Trophoblast cell (in vitro differentiated cells and primary cell): ENCODE measurements around the gene GPRASP3. TPM values are rescaled to one million over a fixed set of nuclear protein-coding genes. Genes with fewer than 3 reads are reported as not detected.
"Not testable (repeated sequence)": the region's sequence is repeated elsewhere in the genome, so short reads cannot be mapped to it uniquely, and the experiment has no call there.

ENCODE experiments used
- DNase-seq, 2 donors: peaks; one replicate each; pipeline ENCODE4 v3.0.0-alpha.2; 2016
- H2AFZ ChIP-seq: 2 replicates; pipeline ENCODE4 v1.6.1; 2013; ENCODE audit warnings: low read length, moderate library complexity, mild to moderate bottlenecking; ENCODE audit not compliant: insufficient read depth, poor library complexity
- H2AK5ac ChIP-seq: 2 replicates; pipeline ENCODE4 v1.6.1; 2013; ENCODE audit warnings: mild to moderate bottlenecking, low read length
- H2BK120ac ChIP-seq: 2 replicates; pipeline ENCODE4 v1.6.1; 2013; ENCODE audit warnings: low read length, mild to moderate bottlenecking, moderate library complexity; ENCODE audit not compliant: insufficient read depth, poor library complexity
- H2BK12ac ChIP-seq: 2 replicates; pipeline ENCODE4 v1.6.1; 2013; ENCODE audit warnings: mild to moderate bottlenecking, low read length, moderate library complexity
- H2BK5ac ChIP-seq: 2 replicates; pipeline ENCODE4 v1.6.1; 2013; ENCODE audit warnings: low read length, low read depth, moderate library complexity, mild to moderate bottlenecking; ENCODE audit not compliant: poor library complexity
- H3K14ac ChIP-seq: 2 replicates; pipeline ENCODE4 v1.6.1; 2013; ENCODE audit warnings: mild to moderate bottlenecking, low read length
- H3K18ac ChIP-seq: 2 replicates; pipeline ENCODE4 v1.6.1; 2013; ENCODE audit warnings: mild to moderate bottlenecking, low read length
- H3K23ac ChIP-seq: 2 replicates; pipeline ENCODE4 v1.6.1; 2013; ENCODE audit warnings: low read length
- H3K27ac ChIP-seq: 2 replicates; pipeline ENCODE4 v1.5.1; 2013; ENCODE audit warnings: low read depth, mild to moderate bottlenecking, inconsistent platforms, low read length, moderate library complexity
- H3K27me3 ChIP-seq: 2 replicates; pipeline ENCODE4 v1.6.1; 2013; ENCODE audit warnings: inconsistent platforms, mild to moderate bottlenecking, low read length, moderate library complexity; ENCODE audit not compliant: insufficient read depth
- H3K36me3 ChIP-seq, 2 experiments: 1 replicate in 1 of 2; 2 replicates in 1 of 2; pipeline ENCODE4 v1.6.1; 2013; ENCODE audit warnings: low read length in 2 of 2, mild to moderate bottlenecking in 2 of 2, moderate library complexity in 1 of 2; ENCODE audit not compliant: insufficient read depth in 2 of 2, control insufficient read depth in 1 of 2
- H3K4ac ChIP-seq: 2 replicates; pipeline ENCODE4 v1.6.1; 2013; ENCODE audit warnings: low read depth, mild to moderate bottlenecking, low read length, moderate library complexity
- H3K4me1 ChIP-seq, 2 experiments: 1 replicate in 1 of 2; 2 replicates in 1 of 2; pipeline ENCODE4 v1.6.1; 2013; ENCODE audit warnings: low read length in 2 of 2, mild to moderate bottlenecking in 2 of 2, moderate library complexity in 1 of 2; ENCODE audit not compliant: insufficient read depth in 2 of 2, control insufficient read depth in 1 of 2
- H3K4me2 ChIP-seq: 2 replicates; pipeline ENCODE4 v1.6.1; 2013; ENCODE audit warnings: inconsistent platforms, mild to moderate bottlenecking, low read length, moderate library complexity
- H3K4me3 ChIP-seq: 2 replicates; pipeline ENCODE4 v1.5.1; 2013; ENCODE audit warnings: mild to moderate bottlenecking, low read depth, low read length, inconsistent platforms
- H3K79me1 ChIP-seq: one replicate; pipeline ENCODE4 v1.6.1; 2013; ENCODE audit warnings: low read length
- H3K79me2 ChIP-seq: 2 replicates; pipeline ENCODE4 v1.6.1; 2013; ENCODE audit warnings: low read length, mild to moderate bottlenecking; ENCODE audit not compliant: control insufficient read depth, insufficient read depth, poor library complexity
- H3K9ac ChIP-seq: 2 replicates; pipeline ENCODE4 v1.6.1; 2013; ENCODE audit warnings: mild to moderate bottlenecking, low read length
- H3K9me3 ChIP-seq: 2 replicates; pipeline ENCODE4 v1.6.1; 2013; ENCODE audit warnings: low read depth, mild to moderate bottlenecking, control low read depth, inconsistent platforms, low read length; ENCODE audit not compliant: insufficient read depth
- H4K12ac ChIP-seq: 2 replicates; pipeline ENCODE4 v1.6.1; 2013; ENCODE audit warnings: low read depth, mild to moderate bottlenecking, low read length, moderate library complexity
- H4K8ac ChIP-seq: 2 replicates; pipeline ENCODE4 v1.6.1; 2013; ENCODE audit warnings: low read depth, mild to moderate bottlenecking, low read length, moderate library complexity
- H4K91ac ChIP-seq: one replicate; pipeline ENCODE4 v1.6.1; 2013; ENCODE audit warnings: low read depth, mild to moderate bottlenecking, low read length, moderate library complexity
- WGBS: extraction: QIAGEN DNeasy Blood & Tissue Kit; methylation state at CpG from one replicate; pipeline ENCODE4 v1.1.7; 2013; ENCODE audit warnings: missing lambda C conversion rate; ENCODE audit not compliant: insufficient read length, insufficient coverage; ENCODE audit errors: extremely low coverage; 5-methylcytosine and 5-hydroxymethylcytosine counted together
- polyA plus RNA-seq: library from polyadenylated mRNA; stranded (reverse); fragments of 200-250 nt; gene quantifications from 2 replicates; pipeline ENCODE4 v1.2.3, GENCODE V29; 2013

GPRASP3 gene
- 2.2 TPM in 2 replicates for polyA plus RNA-seq

- no CpG with 5 or more reads among the region's 31 CpGs for WGBS
- H3K14ac ChIP-seq = no peak within 1 kb of the TSS
- H2AFZ ChIP-seq = peak within 1 kb of the TSS; percentile 58
- no peak within 1 kb of the TSS for H3K18ac ChIP-seq
- peak; percentile 64 to 65 for DNase-seq
- H3K23ac ChIP-seq = no peak within 1 kb of the TSS
- no peak within 1 kb of the TSS for H2BK12ac ChIP-seq
- H2BK5ac ChIP-seq = no peak within 1 kb of the TSS
- peak within 1 kb of the TSS; percentile 69 for H4K8ac ChIP-seq
- H3K79me2 ChIP-seq = no peaks in the 10 kb centered on the region
- no peaks in the 10 kb centered on the region for H3K9me3 ChIP-seq
- H3K27me3 ChIP-seq = no peaks in the 10 kb centered on the region
- H4K91ac ChIP-seq = no peak within 1 kb of the TSS
- H3K36me3 ChIP-seq = no peaks in the 10 kb centered on the region
- H3K4me3 ChIP-seq = peak within 1 kb of the TSS; percentile 63
- H3K4me2 ChIP-seq = peak within 1 kb of the TSS; percentile 61
- H2BK120ac ChIP-seq = no peak within 1 kb of the TSS
- no peaks in the 10 kb centered on the region for H3K79me1 ChIP-seq
- H2AK5ac ChIP-seq = no peak within 1 kb of the TSS
- H4K12ac ChIP-seq = peak within 1 kb of the TSS; percentile 81
- no peak within 1 kb of the TSS for H3K27ac ChIP-seq
- H3K9ac ChIP-seq = no peak within 1 kb of the TSS
- no peak within 1 kb of the TSS for H3K4ac ChIP-seq
- peaks cover 0 to 6% of the 10 kb centered on the region in 2 experiments for H3K4me1 ChIP-seq
Observed at GRCh38 chrX:102720237-102721168, at the start of gene GPRASP3. TSS of gene GPRASP3 (plus strand) at chrX:102720743. CDS start at chrX:102748996, 28,253 bp downstream.

GRCh38 chrX:102672856-102673255, 47.7 kb upstream of the GPRASP3 start:
- Histone ChIP-seq H2AK5ac (no peak overlapping the region), H3K27me3 (no peaks in the 10 kb centered on the region), H3K4ac (no peak overlapping the region), H3K79me2 (no peaks in the 10 kb centered on the region), H3K4me3 (no peak overlapping the region), H3K18ac (no peak overlapping the region), H4K8ac (no peak overlapping the region), H3K23ac (no peak overlapping the region), H4K91ac (no peak overlapping the region), H4K12ac (no peak overlapping the region), H2BK120ac (no peak overlapping the region), H3K9ac (no peak overlapping the region), H3K4me1 (no peaks in the 10 kb centered on the region), H3K27ac (no peak overlapping the region), H3K9me3 (no peaks in the 10 kb centered on the region), H2AFZ (no peak overlapping the region), H3K14ac (no peak overlapping the region), H3K36me3 (no peaks in the 10 kb centered on the region), H3K4me2 (no peak overlapping the region), H3K79me1 (no peaks in the 10 kb centered on the region), H2BK12ac (no peak overlapping the region), H2BK5ac (no peak overlapping the region)
- DNase-seq = peak; percentile 7 to 40
- no CpG with 5 or more reads among the region's 3 CpGs for WGBS

GRCh38 chrX:102677479-102677878, 43.1 kb upstream of the GPRASP3 start:
- H3K4ac ChIP-seq, H3K14ac ChIP-seq, H3K27me3 ChIP-seq, H4K12ac ChIP-seq, H4K8ac ChIP-seq, DNase-seq, H3K36me3 ChIP-seq, H2AFZ ChIP-seq, H2BK120ac ChIP-seq, H3K9ac ChIP-seq, H4K91ac ChIP-seq, H3K4me3 ChIP-seq, H3K9me3 ChIP-seq, H2BK12ac ChIP-seq, H3K79me1 ChIP-seq, H2BK5ac ChIP-seq, H3K79me2 ChIP-seq, H3K23ac ChIP-seq, H3K18ac ChIP-seq, H3K4me1 ChIP-seq, H3K27ac ChIP-seq, H3K4me2 ChIP-seq, H2AK5ac ChIP-seq: not testable (repeated sequence)
- WGBS = no CpG with 5 or more reads among the region's 1 CpG

GRCh38 chrX:102684772-102685520, 35.6 kb upstream of the GPRASP3 start:
- Histone ChIP-seq H3K36me3 (no peaks in the 10 kb centered on the region), H2BK120ac (no peak overlapping the region), H3K4me3 (no peak overlapping the region), H3K79me1 (no peaks in the 10 kb centered on the region), H4K12ac (no peak overlapping the region), H3K14ac (no peak overlapping the region), H3K9ac (no peak overlapping the region), H4K8ac (no peak overlapping the region), H3K4me2 (no peak overlapping the region), H2BK12ac (no peak overlapping the region), H4K91ac (no peak overlapping the region), H3K23ac (no peak overlapping the region), H3K4ac (no peak overlapping the region), H3K9me3 (no peaks in the 10 kb centered on the region), H3K79me2 (no peaks in the 10 kb centered on the region), H3K4me1 (no peaks in the 10 kb centered on the region), H3K27ac (no peak overlapping the region), H2AFZ (no peak overlapping the region), H2BK5ac (no peak overlapping the region), H3K27me3 (no peaks in the 10 kb centered on the region), H3K18ac (no peak overlapping the region), H2AK5ac (no peak overlapping the region)
- no peak for DNase-seq
- no CpG with 5 or more reads among the region's 2 CpGs for WGBS
